Stimulated activated CD4-positive, alpha-beta T cell treated with anti-CD3 and anti-CD28 coated beads, Interleukin-15, amount 100 ng/mL, for 1 hour (primary cell): ENCODE measurements around the gene CENPQ.
"Not testable (repeated sequence)": the region's sequence is repeated elsewhere in the genome, so short reads cannot be mapped to it uniquely, and the experiment has no call there.

Experiments
- DNase-seq, 2 donors: peaks; one replicate each; pipeline ENCODE4 v3.0.0-alpha.2; 2020; ENCODE audit warnings: low read depth in 1 of 2, low spot score in 1 of 2

Gene CENPQ, protein sequence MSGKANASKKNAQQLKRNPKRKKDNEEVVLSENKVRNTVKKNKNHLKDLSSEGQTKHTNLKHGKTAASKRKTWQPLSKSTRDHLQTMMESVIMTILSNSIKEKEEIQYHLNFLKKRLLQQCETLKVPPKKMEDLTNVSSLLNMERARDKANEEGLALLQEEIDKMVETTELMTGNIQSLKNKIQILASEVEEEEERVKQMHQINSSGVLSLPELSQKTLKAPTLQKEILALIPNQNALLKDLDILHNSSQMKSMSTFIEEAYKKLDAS

GRCh38 chr6:49462927-49463611, at the start of gene CENPQ, which contains the start of gene MMUT:
Gene CENPQ, plus strand, starts transcription at chr6:49463370. Its CDS starts 6,807 bp downstream, at chr6:49470177.
Gene MMUT, minus strand, starts transcription at chr6:49463253. Its CDS starts 3,787 bp downstream, at chr6:49459466.
- peak; percentile 72 to 77 for DNase-seq

- no peak for DNase-seq
These were observed 47.8 kb upstream of the CENPQ start for GRCh38 chr6:49415358-49415757.

- no peak for DNase-seq
These were observed 47.0 kb upstream of the CENPQ start for GRCh38 chr6:49416195-49416594.

DNA sequence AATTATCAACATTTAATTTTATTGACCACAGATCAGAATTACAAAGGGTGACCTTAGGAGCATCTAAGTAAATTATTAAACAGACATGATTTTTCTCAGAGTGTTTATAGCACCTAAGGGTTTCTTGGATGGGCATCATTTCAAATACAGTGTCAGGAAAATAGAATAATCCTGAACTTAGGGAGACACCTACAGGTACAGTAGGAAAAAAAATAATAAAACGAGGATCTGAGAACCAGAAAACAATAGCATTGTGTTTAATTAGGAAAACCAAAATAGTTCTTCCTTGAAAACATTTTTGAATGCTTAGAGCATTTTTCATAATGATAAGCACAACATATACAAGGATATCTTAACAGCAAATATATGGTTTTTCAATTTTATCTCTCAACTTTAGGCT, 39.4 kb upstream of the CENPQ start:
- no peak for DNase-seq

- DNase-seq: no peak
These were observed 33.0 kb upstream of the CENPQ start for GRCh38 chr6:49430187-49430586.

- no peak for DNase-seq
These were observed 32.3 kb upstream of the CENPQ start for GRCh38 chr6:49430866-49431265.

GRCh38 chr6:49453221-49453620, 9.9 kb upstream of the CENPQ start:
- DNase-seq: no peak

- no peak for DNase-seq
These were observed 8.1 kb upstream of the CENPQ start for GRCh38 chr6:49454787-49455709.

- DNase-seq: no peak
These were observed 5.4 kb upstream of the CENPQ start for GRCh38 chr6:49457771-49458170.

DNA sequence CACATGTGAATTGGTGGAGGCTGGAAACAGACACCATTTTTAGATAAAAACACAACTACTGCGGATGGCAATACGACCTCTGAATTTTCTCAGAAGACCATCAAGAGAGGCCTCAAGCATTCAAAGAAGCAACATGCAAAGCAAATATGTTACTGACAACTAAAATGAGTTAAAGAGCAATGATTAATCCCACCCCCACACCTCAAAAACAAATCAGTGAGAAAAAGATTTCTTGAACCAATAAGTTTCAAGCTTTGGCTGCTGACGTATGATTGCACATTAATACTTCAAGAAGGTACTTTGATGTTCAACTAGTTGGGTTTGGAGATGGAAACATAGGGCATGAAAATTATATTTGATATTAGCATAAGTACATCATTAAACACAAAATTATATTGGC, 1.1 kb upstream of the CENPQ start:
- DNase-seq: no peak

- no peak for DNase-seq
These were observed 607 bp upstream of the CENPQ start for GRCh38 chr6:49462599-49462926.

- no peak for DNase-seq
These were observed 420 bp downstream of the CENPQ start for GRCh38 chr6:49463612-49463967.

DNA sequence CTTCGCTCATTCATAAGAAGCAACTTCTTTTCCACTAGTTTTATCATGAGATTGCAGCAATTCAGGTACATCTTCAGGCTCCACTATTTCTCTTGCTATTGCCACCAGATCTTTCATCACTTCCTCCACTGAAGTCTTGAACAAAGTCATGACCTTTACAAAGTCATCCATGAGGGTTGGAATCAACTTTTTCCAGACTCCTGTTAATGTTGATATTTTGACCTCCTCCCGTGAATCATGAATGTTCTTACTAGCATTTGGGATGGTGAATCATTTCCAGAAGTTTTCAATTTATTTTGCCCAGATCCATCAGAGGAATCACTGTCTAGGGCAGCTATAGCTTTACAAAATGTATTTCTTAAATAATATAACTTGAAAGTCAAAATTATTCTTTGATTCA, 1.5 kb downstream of the CENPQ start:
- no peak for DNase-seq

DNA sequence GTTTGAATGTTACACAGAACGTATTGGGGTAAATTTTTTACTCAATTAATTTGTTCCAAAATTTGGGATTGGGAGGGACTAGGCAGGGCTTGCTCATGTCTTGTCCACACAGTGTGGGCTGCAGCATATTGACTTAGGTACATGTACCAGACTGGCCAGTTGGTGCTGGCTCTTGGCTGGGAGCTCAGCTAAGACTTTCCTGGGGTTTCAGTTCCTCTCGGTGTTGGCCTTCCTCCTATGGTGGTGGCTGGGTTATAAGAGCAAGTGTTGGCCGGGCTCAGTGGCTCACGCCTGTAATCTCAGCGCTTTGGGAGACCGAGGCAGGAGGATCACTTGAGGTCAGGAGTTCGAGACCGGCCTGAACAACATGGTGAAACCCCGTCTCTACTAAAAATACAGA, 4.9 kb downstream of the CENPQ start:
- no peak for DNase-seq

DNA sequence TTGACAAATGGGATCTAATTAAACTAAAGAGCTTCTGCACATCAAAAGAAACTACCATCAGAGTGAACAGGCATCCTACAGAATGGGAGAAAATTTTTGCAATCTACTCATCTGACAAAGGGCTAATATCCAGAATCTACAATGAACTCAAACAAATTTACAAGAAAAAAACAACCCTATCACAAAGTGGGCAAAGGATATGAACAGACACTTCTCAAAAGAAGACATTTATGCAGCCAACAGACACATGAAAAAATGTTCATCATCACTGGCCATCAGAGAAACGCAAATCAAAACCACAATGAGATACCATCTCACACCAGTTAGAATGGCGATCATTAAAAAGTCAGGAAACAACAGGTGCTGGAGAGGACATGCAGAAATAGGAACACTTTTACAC, 13.4 kb downstream of the CENPQ start:
- not testable (repeated sequence) for DNase-seq

DNA sequence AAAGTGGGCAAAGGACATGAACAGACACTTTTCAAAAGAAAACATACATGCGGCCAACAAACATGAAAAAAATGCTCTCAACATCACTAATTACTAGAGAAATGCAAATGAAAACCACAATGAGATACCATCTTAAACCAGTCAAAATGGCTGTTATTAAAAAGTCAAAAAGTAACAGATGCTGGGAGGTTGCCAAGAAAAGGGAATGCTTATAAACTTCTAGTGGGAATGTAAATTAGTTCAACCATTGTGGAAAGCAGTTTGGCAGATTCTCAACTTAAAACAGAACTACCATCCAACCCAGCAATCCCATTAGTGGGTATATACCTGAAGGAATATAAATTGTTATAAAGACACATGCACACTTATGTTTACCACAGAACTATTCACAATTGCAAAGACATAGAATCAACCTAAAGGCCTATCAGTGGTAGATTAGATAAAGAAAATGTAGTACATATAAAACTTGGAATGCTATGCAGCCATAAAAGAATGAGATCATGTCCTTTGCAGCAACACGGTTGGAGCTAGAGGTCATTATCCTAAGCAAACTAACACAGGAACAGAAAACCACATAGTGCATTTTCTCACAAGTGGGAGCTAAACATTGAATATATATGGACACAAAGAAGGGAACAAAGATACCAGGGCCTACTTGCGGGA, 16.3 kb downstream of the CENPQ start:
- DNase-seq: no peak

DNA sequence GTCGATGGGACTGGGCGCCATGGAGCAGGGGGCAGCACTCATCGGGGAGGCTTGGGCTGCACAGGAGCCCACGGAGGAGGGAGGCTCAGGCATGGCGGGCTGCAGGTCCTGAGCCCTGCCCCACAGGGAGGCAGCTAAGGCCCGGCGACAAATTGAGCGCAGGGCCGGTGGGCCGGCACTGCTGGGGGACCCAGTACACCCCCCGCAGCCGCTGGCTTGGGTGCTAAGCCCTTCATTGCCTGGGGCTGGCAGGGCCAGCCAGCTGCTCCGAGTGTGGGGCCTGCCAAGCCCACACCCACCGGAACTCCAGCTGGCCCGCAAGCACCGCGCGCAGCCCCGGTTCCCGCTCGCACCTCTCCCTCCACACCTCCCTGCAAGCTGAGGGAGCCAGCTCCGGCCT, 18.7 kb downstream of the CENPQ start:
- DNase-seq: not testable (repeated sequence)

DNA sequence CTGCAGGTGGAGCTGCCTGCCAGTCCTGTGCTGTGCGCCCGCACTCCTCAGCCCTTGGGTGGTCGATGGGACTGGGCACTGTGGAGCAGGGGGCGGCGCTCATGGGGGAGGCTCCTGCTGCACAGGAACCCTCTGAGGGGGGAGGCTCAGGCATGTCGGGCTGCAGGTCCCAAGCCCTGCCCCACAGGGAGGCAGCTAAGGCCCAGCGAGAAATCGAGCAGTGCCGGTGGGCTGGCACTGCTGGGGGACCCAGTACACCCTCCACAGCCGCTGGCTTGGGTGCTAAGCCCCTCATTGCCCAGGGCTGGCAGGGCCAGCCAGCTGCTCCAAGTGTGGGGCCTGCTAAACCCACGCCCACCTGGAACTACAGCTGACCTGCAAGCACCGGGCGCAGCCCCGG, 20.2 kb downstream of the CENPQ start:
- DNase-seq: not testable (repeated sequence)

DNA sequence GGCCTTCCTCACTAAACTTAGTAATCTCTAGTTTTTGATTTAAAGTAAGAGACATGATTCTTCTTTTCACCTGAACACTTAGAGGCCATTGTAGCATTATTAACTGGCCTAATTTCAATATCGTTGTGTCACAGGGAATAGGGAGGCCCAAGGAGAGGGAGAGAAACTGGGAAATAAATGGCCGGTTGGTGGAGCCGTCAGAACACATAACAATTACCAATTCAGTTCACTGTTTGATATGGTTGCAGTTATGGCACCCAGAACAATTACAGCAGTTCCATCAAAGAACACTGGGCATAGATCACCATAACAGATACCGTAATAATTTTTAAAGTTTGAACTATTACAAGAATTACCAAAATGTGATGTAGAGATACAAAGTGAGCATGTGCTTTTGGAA, 27.5 kb downstream of the CENPQ start:
- no peak for DNase-seq

GRCh38 chr6:49497304-49497703, 34.1 kb downstream of the CENPQ start:
- DNase-seq: no peak

- no peak for DNase-seq
These were observed 36.0 kb downstream of the CENPQ start for GRCh38 chr6:49499126-49499525.
